Measurements from ENCODE around the gene PHLPP1. TPM values are rescaled to one million over a fixed set of nuclear protein-coding genes. Genes with fewer than 3 reads are reported as not detected.

Gene PHLPP1
- total RNA-seq, 1 donor from 2014 or later, result 12.3 TPM

GRCh38 chr18:62987055-62987830, 271.9 kb downstream of the PHLPP1 start:
- intact Hi-C loops (cut with micrococcal nuclease), result no loop called here
- Mint-ChIP-seq H3K27me3 (peaks cover 18% of the 10 kb centered on the region), H3K9me3 (no peaks in the 10 kb centered on the region), H3K36me3 (ENCODE audit: low read depth) (no peaks in the 10 kb centered on the region), H3K4me3 (no peak overlapping the region), H3K4me1 (peaks cover 6% of the 10 kb centered on the region), H3K27ac (no peak overlapping the region)
- DNase-seq, result no peak

- Mint-ChIP-seq H3K4me1 (no peaks in the 10 kb centered on the region), H3K4me3 (no peak overlapping the region), H3K27me3 (peaks cover 18% of the 10 kb centered on the region), H3K9me3 (no peaks in the 10 kb centered on the region), H3K36me3 (ENCODE audit: low read depth) (no peaks in the 10 kb centered on the region), H3K27ac (no peak overlapping the region)
- intact Hi-C loops (cut with micrococcal nuclease), result no loop called here
- DNase-seq, result no peak
Measured at GRCh38 chr18:62987859-62988258, 272.5 kb downstream of the PHLPP1 start.

GRCh38 chr18:62988471-62988870, 273.1 kb downstream of the PHLPP1 start:
- DNase-seq, result no peak
- Mint-ChIP-seq H3K27me3 (peaks cover 22% of the 10 kb centered on the region), H3K4me3 (no peak overlapping the region), H3K9me3 (no peaks in the 10 kb centered on the region), H3K27ac (no peak overlapping the region), H3K36me3 (ENCODE audit: low read depth) (no peaks in the 10 kb centered on the region), H3K4me1 (no peaks in the 10 kb centered on the region)
- intact Hi-C loops (cut with micrococcal nuclease), result no loop called here

GRCh38 chr18:62989195-62989594, 273.9 kb downstream of the PHLPP1 start:
- H3K9me3 Mint-ChIP-seq, result no peaks in the 10 kb centered on the region
- H3K4me1 Mint-ChIP-seq, result no peaks in the 10 kb centered on the region
- no peak overlapping the region for H3K4me3 Mint-ChIP-seq
- H3K36me3 Mint-ChIP-seq (ENCODE audit: low read depth), result no peaks in the 10 kb centered on the region
- H3K27me3 Mint-ChIP-seq, result peaks cover 27% of the 10 kb centered on the region
- intact Hi-C loops (cut with micrococcal nuclease), result no loop called here
- DNase-seq, result no peak
- no peak overlapping the region for H3K27ac Mint-ChIP-seq

GRCh38 chr18:62990653-62991052, 275.3 kb downstream of the PHLPP1 start:
- no peak for DNase-seq
- intact Hi-C loops (cut with micrococcal nuclease), result no loop called here
- H3K4me3 Mint-ChIP-seq, result no peak overlapping the region
- H3K27ac Mint-ChIP-seq, result no peak overlapping the region
- no peaks in the 10 kb centered on the region for H3K9me3 Mint-ChIP-seq
- no peaks in the 10 kb centered on the region for H3K36me3 Mint-ChIP-seq (ENCODE audit: low read depth)
- no peaks in the 10 kb centered on the region for H3K4me1 Mint-ChIP-seq
- peaks cover 27% of the 10 kb centered on the region for H3K27me3 Mint-ChIP-seq

GRCh38 chr18:62991389-62991788, 276.0 kb downstream of the PHLPP1 start:
- intact Hi-C loops (cut with micrococcal nuclease), result no loop called here

GRCh38 chr18:62991959-62992358, 276.6 kb downstream of the PHLPP1 start:
- DNase-seq, result no peak
- no peaks in the 10 kb centered on the region for H3K4me1 Mint-ChIP-seq
- intact Hi-C loops (cut with micrococcal nuclease), result no loop called here
- no peaks in the 10 kb centered on the region for H3K36me3 Mint-ChIP-seq (ENCODE audit: low read depth)
- H3K27me3 Mint-ChIP-seq, result peaks cover 31% of the 10 kb centered on the region
- no peaks in the 10 kb centered on the region for H3K9me3 Mint-ChIP-seq
- no peak overlapping the region for H3K27ac Mint-ChIP-seq
- no peak overlapping the region for H3K4me3 Mint-ChIP-seq

More at GRCh38 chr18:62991389-62991788, 276.0 kb downstream of the PHLPP1 start:
- H3K36me3 Mint-ChIP-seq (ENCODE audit: low read depth), result no peaks in the 10 kb centered on the region
- H3K4me1 Mint-ChIP-seq, result no peaks in the 10 kb centered on the region
- peaks cover 30% of the 10 kb centered on the region for H3K27me3 Mint-ChIP-seq
- DNase-seq, result no peak
- no peak overlapping the region for H3K4me3 Mint-ChIP-seq
- H3K9me3 Mint-ChIP-seq, result no peaks in the 10 kb centered on the region
- no peak overlapping the region for H3K27ac Mint-ChIP-seq

- Mint-ChIP-seq H3K27me3 (peaks cover 34% of the 10 kb centered on the region), H3K27ac (no peak overlapping the region), H3K9me3 (no peaks in the 10 kb centered on the region), H3K36me3 (ENCODE audit: low read depth) (no peaks in the 10 kb centered on the region), H3K4me3 (no peak overlapping the region), H3K4me1 (no peaks in the 10 kb centered on the region)
- DNase-seq, result no peak
- intact Hi-C loops (cut with micrococcal nuclease), result no loop called here
Measured at GRCh38 chr18:62992877-62993365, 277.6 kb downstream of the PHLPP1 start.

- no peaks in the 10 kb centered on the region for H3K9me3 Mint-ChIP-seq
- no peak for DNase-seq
- H3K4me1 Mint-ChIP-seq, result no peaks in the 10 kb centered on the region
- no peak overlapping the region for H3K27ac Mint-ChIP-seq
- peaks cover 23% of the 10 kb centered on the region for H3K27me3 Mint-ChIP-seq
- H3K36me3 Mint-ChIP-seq (ENCODE audit: low read depth), result no peaks in the 10 kb centered on the region
- intact Hi-C loops (cut with micrococcal nuclease), result no loop called here
- H3K4me3 Mint-ChIP-seq, result no peak overlapping the region
Measured at GRCh38 chr18:62996566-62996965, 281.2 kb downstream of the PHLPP1 start.

- Mint-ChIP-seq H3K4me1 (no peaks in the 10 kb centered on the region), H3K27me3 (peaks cover 23% of the 10 kb centered on the region), H3K27ac (no peak overlapping the region), H3K36me3 (ENCODE audit: low read depth) (no peaks in the 10 kb centered on the region), H3K4me3 (no peak overlapping the region), H3K9me3 (no peaks in the 10 kb centered on the region)
- intact Hi-C loops (cut with micrococcal nuclease), result no loop called here
- no peak for DNase-seq
Measured at GRCh38 chr18:62997076-62997475, 281.7 kb downstream of the PHLPP1 start.

GRCh38 chr18:62998443-62998842, 283.1 kb downstream of the PHLPP1 start:
- no peaks in the 10 kb centered on the region for H3K4me1 Mint-ChIP-seq
- no peak for DNase-seq
- H3K9me3 Mint-ChIP-seq, result no peaks in the 10 kb centered on the region
- peaks cover 19% of the 10 kb centered on the region for H3K27me3 Mint-ChIP-seq
- intact Hi-C loops (cut with micrococcal nuclease), result no loop called here
- no peak overlapping the region for H3K4me3 Mint-ChIP-seq
- H3K27ac Mint-ChIP-seq, result no peak overlapping the region
- H3K36me3 Mint-ChIP-seq (ENCODE audit: low read depth), result no peaks in the 10 kb centered on the region

GRCh38 chr18:62999392-62999791, 284.1 kb downstream of the PHLPP1 start:
- Mint-ChIP-seq H3K36me3 (ENCODE audit: low read depth) (no peaks in the 10 kb centered on the region), H3K4me1 (no peaks in the 10 kb centered on the region), H3K27me3 (peaks cover 14% of the 10 kb centered on the region), H3K27ac (no peak overlapping the region), H3K9me3 (no peaks in the 10 kb centered on the region), H3K4me3 (no peak overlapping the region)
- no peak for DNase-seq
- intact Hi-C loops (cut with micrococcal nuclease), result no loop called here

GRCh38 chr18:62999921-63000320, 284.6 kb downstream of the PHLPP1 start:
- Mint-ChIP-seq H3K36me3 (ENCODE audit: low read depth) (no peaks in the 10 kb centered on the region), H3K27me3 (peaks cover 14% of the 10 kb centered on the region), H3K4me1 (no peaks in the 10 kb centered on the region), H3K27ac (no peak overlapping the region), H3K9me3 (no peaks in the 10 kb centered on the region), H3K4me3 (no peak overlapping the region)
- no peak for DNase-seq
- intact Hi-C loops (cut with micrococcal nuclease), result no loop called here

GRCh38 chr18:63000839-63001238, 285.5 kb downstream of the PHLPP1 start:
- H3K4me1 Mint-ChIP-seq, result no peaks in the 10 kb centered on the region
- H3K4me3 Mint-ChIP-seq, result no peak overlapping the region
- peaks cover 14% of the 10 kb centered on the region for H3K27me3 Mint-ChIP-seq
- intact Hi-C loops (cut with micrococcal nuclease), result no loop called here
- H3K9me3 Mint-ChIP-seq, result no peaks in the 10 kb centered on the region
- DNase-seq, result no peak
- H3K27ac Mint-ChIP-seq, result no peak overlapping the region
- no peaks in the 10 kb centered on the region for H3K36me3 Mint-ChIP-seq (ENCODE audit: low read depth)

GRCh38 chr18:63001861-63002260, 286.5 kb downstream of the PHLPP1 start:
- Mint-ChIP-seq H3K9me3 (no peaks in the 10 kb centered on the region), H3K36me3 (ENCODE audit: low read depth) (no peaks in the 10 kb centered on the region), H3K27me3 (peaks cover 14% of the 10 kb centered on the region), H3K4me1 (no peaks in the 10 kb centered on the region), H3K4me3 (no peak overlapping the region), H3K27ac (no peak overlapping the region)
- no peak for DNase-seq
- intact Hi-C loops (cut with micrococcal nuclease), result no loop called here
